Endothelial cell of umbilical vein (primary cell): ENCODE results near the gene DYNC2H1. TPM values are rescaled to one million over a fixed set of nuclear protein-coding genes. Genes with fewer than 3 reads are reported as not detected.

ENCODE experiments used
- BruUV-seq: library from RNA; stranded (reverse); fragments of 400-500 nt; replicated peaks from 2 replicates; lab custom pipeline; 2021; lab: Mats Ljungman, UMichigan
- CTCF ChIA-PET: fragments of 300-600, 350-600 bp; sonication (Branson Sonifier 250); formaldehyde crosslinking; loops from one replicate; lab custom pipeline; 2021; ENCODE audit warnings: antibody characterized with exemption, inconsistent platforms; lab: Charles Lee
- POLR2A ChIA-PET: fragments of 300-600, 350-600 bp; sonication (Branson Sonifier 250); formaldehyde crosslinking; loops from one replicate; lab custom pipeline; 2021; ENCODE audit warnings: antibody characterized with exemption, inconsistent platforms; lab: Charles Lee
- DNase-seq: peaks from one replicate; pipeline ENCODE4 v3.0.0-alpha.2; 2011; ENCODE audit warnings: low read depth, low spot score
- FAIRE-seq: peaks from 2 replicates; lab custom pipeline; 2011; peaks lifted over from hg19 to GRCh38; lab: Jason Lieb, UNC
- H2AFZ ChIP-seq: 2 replicates; pipeline ENCODE4 v1.6.0; 2012; ENCODE audit warnings: low read depth, low read length, control low read depth, inconsistent platforms
- H3K27ac ChIP-seq: 2 replicates; pipeline ENCODE4 v1.5.1; 2011; ENCODE audit warnings: low read depth, mild to moderate bottlenecking, control low read depth, low read length, moderate library complexity; ENCODE audit not compliant: insufficient read depth
- H3K27me3 ChIP-seq, 2 experiments: 2 replicates each; pipeline versions ENCODE4 v1.6.0 to v1.6.1; 2011; ENCODE audit warnings: low read length in 2 of 2, mixed read lengths in 1 of 2; ENCODE audit not compliant: control insufficient read depth in 2 of 2, insufficient read depth in 2 of 2
- H3K36me3 ChIP-seq, 2 experiments: 2 replicates in 1 of 2; 3 replicates in 1 of 2; pipeline ENCODE4 v1.5.1; 2011; ENCODE audit warnings: low read length in 2 of 2, mild to moderate bottlenecking in 1 of 2, moderate library complexity in 1 of 2; ENCODE audit not compliant: control insufficient read depth in 2 of 2, insufficient read depth in 2 of 2; ENCODE audit errors: extremely low read depth in 1 of 2
- H3K4me1 ChIP-seq: 3 replicates; pipeline ENCODE4 v1.5.1; 2011; ENCODE audit warnings: mild to moderate bottlenecking, low read length; ENCODE audit not compliant: control insufficient read depth, insufficient read depth; ENCODE audit errors: extremely low read depth
- H3K4me2 ChIP-seq: 2 replicates; pipeline ENCODE4 v1.6.1; 2011; ENCODE audit warnings: low read length, control low read depth, mixed read lengths; ENCODE audit not compliant: insufficient read depth
- H3K4me3 ChIP-seq, 3 experiments: fragments of 200-600 bp in 1 of 3; sonication (generic), shearing (Covaris generic) in 1 of 3; replicated peaks in 1 of 3; 2 replicates each; pipeline ENCODE4 v1.5.1; 2011 to 2016; ENCODE audit warnings: control low read depth in 3 of 3, low read length in 3 of 3, mild to moderate bottlenecking in 2 of 3, inconsistent platforms in 1 of 3, low read depth in 1 of 3, moderate library complexity in 1 of 3; ENCODE audit not compliant: insufficient read depth in 1 of 3
- H3K79me2 ChIP-seq: 2 replicates; pipeline ENCODE4 v1.6.0; 2012; ENCODE audit warnings: low read length, inconsistent platforms; ENCODE audit not compliant: control insufficient read depth, insufficient read depth
- H3K9ac ChIP-seq: replicated peaks from 2 replicates; pipeline ENCODE3; 2011; ENCODE audit warnings: low read length, control low read depth; ENCODE audit not compliant: insufficient read depth; ENCODE audit errors: extremely low read depth
- H3K9me1 ChIP-seq: replicated peaks from 3 replicates; pipeline ENCODE4 v1.6.0; 2011; ENCODE audit warnings: mild to moderate bottlenecking, low read length; ENCODE audit not compliant: control insufficient read depth, insufficient read depth; ENCODE audit errors: extremely low read depth
- H3K9me3 ChIP-seq: replicated peaks from 2 replicates; pipeline ENCODE4 v1.5.1; 2012; ENCODE audit warnings: low read length, inconsistent platforms; ENCODE audit not compliant: control insufficient read depth, insufficient read depth
- H4K20me1 ChIP-seq: replicated peaks from 2 replicates; pipeline ENCODE3; 2011; ENCODE audit warnings: mild to moderate bottlenecking, low read length; ENCODE audit not compliant: control insufficient read depth, insufficient read depth; ENCODE audit errors: extremely low read depth
- EZH2 ChIP-seq: IDR thresholded peaks from 2 replicates; pipeline ENCODE4 v1.6.1; 2012; ENCODE audit warnings: borderline replicate concordance, low read depth, mild to moderate bottlenecking, moderate library complexity, low read length, inconsistent platforms; ENCODE audit not compliant: severe bottlenecking
- GATA2 ChIP-seq: IDR thresholded peaks from 2 replicates; pipeline ENCODE4 v1.7.0; 2011; ENCODE audit warnings: low read depth, mild to moderate bottlenecking, moderate library complexity, mixed read lengths, low read length; ENCODE audit not compliant: insufficient read length, insufficient read depth
- JUN ChIP-seq: IDR thresholded peaks from 2 replicates; pipeline ENCODE4 v1.6.1; 2011; ENCODE audit warnings: borderline replicate concordance, low read depth; ENCODE audit not compliant: insufficient read length, insufficient read depth
- MAX ChIP-seq: IDR thresholded peaks from 2 replicates; pipeline ENCODE4 v1.6.1; 2011; ENCODE audit not compliant: insufficient read depth, insufficient read length
- POLR2A ChIP-seq: IDR thresholded peaks from 2 replicates; pipeline ENCODE4 v1.6.1; 2012; ENCODE audit warnings: low read depth, mild to moderate bottlenecking, control low read depth, low read length
- dilution Hi-C: fragments of 300-500 bp; cut with MboI; formaldehyde crosslinking; loops from one replicate; pipeline ENCODE4 v1.15.0; 2019; ENCODE audit warnings: low sequenced_read_pairs; ENCODE audit not compliant: extremely low pct_ligation_motif_present
- intact Hi-C: fragments of 100-400 bp; cut with micrococcal nuclease; formaldehyde crosslinking; loops from one replicate; pipeline ENCODE4 v1.10.0; 2022
- polyA plus RNA-seq, 4 experiments: library from polyadenylated mRNA; depleted of rRNA in 3 of 4; stranded (reverse) in 3 of 4; unstranded in 1 of 4; fragments of >200 nt; gene quantifications; 2 replicates each; pipeline versions ENCODE4 v1.2.1 to v1.2.3, GENCODE V29; 2011 to 2012; ENCODE audit warnings: missing spikeins in 1 of 4
- total RNA-seq: library from RNA; stranded (reverse); gene quantifications from 2 replicates; pipeline ENCODE4 v1.2.3, GENCODE V29; 2021
- TF ChIP-seq, protein P1 (sequence below), 2 donors: IDR thresholded peaks; 1 replicate in 1 of 2; 2 replicates in 1 of 2; pipeline ENCODE4 v1.5.1; 2011; ENCODE audit warnings: low read length in 2 of 2, mild to moderate bottlenecking in 2 of 2, moderate library complexity in 2 of 2, control low read depth in 1 of 2, inconsistent platforms in 1 of 2, low read depth in 1 of 2; ENCODE audit not compliant: insufficient read depth in 1 of 2; ENCODE audit errors: extremely low read depth in 1 of 2

Gene DYNC2H1
- total and polyA plus RNA-seq, 2 donors (not counting 3 experiments of a cell fraction or from before 2014, with no cell fraction given) = 1.9 to 4.2 TPM

GRCh38 chr11:103528596-103528995, 419.4 kb downstream of the DYNC2H1 start:
- Histone ChIP-seq H4K20me1 (no peaks in the 10 kb centered on the region), H3K9me1 (no peaks in the 10 kb centered on the region), H3K36me3 (no peaks in the 10 kb centered on the region), H3K4me1 (peaks cover 72% of the 10 kb centered on the region), H3K9ac (peak overlapping the region; percentile 82), H3K9me3 (no peaks in the 10 kb centered on the region), H2AFZ (no peak overlapping the region), H3K27ac (peak overlapping the region; percentile 95), H3K4me3 (no peak overlapping the region), H3K79me2 (no peaks in the 10 kb centered on the region), H3K27me3 (no peaks in the 10 kb centered on the region), H3K4me2 (peak overlapping the region; percentile 10)
- no peak for DNase-seq
- ChIA-PET CTCF (interaction anchor here (0.8 to 1.6 kb wide), 6 partner anchors 10 to 104 kb away, joined by 3 to 14 read pairs (median 4); no protein-coding TSS in a partner anchor), POLR2A (no interaction called here)
- dilution Hi-C loops (no loop called here), intact Hi-C loops (no loop called here)
- no TSS peak for BruUV-seq
- FAIRE-seq = no peak
- TF ChIP-seq JUN (no peak), EZH2 (no peak), MAX (no peak), GATA2 (no peak), POLR2A (no peak)
- TF ChIP-seq, protein P1, sequence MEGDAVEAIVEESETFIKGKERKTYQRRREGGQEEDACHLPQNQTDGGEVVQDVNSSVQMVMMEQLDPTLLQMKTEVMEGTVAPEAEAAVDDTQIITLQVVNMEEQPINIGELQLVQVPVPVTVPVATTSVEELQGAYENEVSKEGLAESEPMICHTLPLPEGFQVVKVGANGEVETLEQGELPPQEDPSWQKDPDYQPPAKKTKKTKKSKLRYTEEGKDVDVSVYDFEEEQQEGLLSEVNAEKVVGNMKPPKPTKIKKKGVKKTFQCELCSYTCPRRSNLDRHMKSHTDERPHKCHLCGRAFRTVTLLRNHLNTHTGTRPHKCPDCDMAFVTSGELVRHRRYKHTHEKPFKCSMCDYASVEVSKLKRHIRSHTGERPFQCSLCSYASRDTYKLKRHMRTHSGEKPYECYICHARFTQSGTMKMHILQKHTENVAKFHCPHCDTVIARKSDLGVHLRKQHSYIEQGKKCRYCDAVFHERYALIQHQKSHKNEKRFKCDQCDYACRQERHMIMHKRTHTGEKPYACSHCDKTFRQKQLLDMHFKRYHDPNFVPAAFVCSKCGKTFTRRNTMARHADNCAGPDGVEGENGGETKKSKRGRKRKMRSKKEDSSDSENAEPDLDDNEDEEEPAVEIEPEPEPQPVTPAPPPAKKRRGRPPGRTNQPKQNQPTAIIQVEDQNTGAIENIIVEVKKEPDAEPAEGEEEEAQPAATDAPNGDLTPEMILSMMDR (IDR thresholded peaks at IDR 0.05; ENCODE audit: extremely low read depth in 1 of 2, insufficient read depth in 1 of 2, low read depth in 1 of 2, low read length in 2 of 2) = no peak
